ENCODE results near the gene ANKHD1.
A peak's percentile ranks its signal among the peaks of the same experiment; 100 is the strongest.

ANKHD1 gene

GRCh38 chr5:140555747-140556312 is 154.2 kb downstream of the ANKHD1 start:
- H3K4me3 ChIP-seq (ENCODE audit: low read length): peak overlapping the region; percentile 79
- DNase-seq (ENCODE audit: low read depth, low spot score): no peak

GRCh38 chr5:140556438-140556837 is 154.8 kb downstream of the ANKHD1 start:
- DNase-seq (ENCODE audit: low read depth, low spot score): no peak
- peak overlapping the region; percentile 79 for H3K4me3 ChIP-seq (ENCODE audit: low read length)

- peak within 1 kb of the TSS; percentile 79 for H3K4me3 ChIP-seq (ENCODE audit: low read length)
- peak; percentile 50 for DNase-seq (ENCODE audit: low read depth, low spot score)
These were observed 155.6 kb downstream of the ANKHD1 start, which contains the start of gene SRA1 for GRCh38 chr5:140557136-140557805. SRA1 (minus strand) TSS chr5:140557473; CDS start chr5:140557452, 21 bp downstream.

- no peak overlapping the region for H3K4me3 ChIP-seq (ENCODE audit: low read length)
- no peak for DNase-seq (ENCODE audit: low read depth, low spot score)
These were observed 156.3 kb downstream of the ANKHD1 start for GRCh38 chr5:140557965-140558364.

DNA sequence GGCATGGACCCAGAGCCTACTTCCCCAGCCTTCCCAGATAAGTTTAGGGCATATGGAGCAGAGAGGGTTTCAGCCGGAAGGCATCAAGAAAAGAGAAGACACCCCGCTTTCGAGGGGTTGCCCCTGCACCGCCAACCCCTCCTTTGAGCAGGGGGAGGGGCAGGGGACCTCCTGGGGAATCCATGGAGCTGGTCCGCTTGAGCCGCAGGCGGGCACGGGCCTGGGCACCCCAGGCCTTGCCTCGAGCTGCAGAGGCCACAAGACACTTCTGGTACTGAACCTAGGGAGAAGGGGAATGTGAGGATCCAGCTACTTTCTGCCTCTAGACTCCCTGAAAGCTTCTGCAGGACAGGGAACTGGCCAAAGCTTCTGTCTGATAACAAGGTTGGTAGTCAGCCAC is 156.9 kb downstream of the ANKHD1 start:
- no peak for DNase-seq (ENCODE audit: low read depth, low spot score)
- H3K4me3 ChIP-seq (ENCODE audit: low read length): no peak overlapping the region

DNA sequence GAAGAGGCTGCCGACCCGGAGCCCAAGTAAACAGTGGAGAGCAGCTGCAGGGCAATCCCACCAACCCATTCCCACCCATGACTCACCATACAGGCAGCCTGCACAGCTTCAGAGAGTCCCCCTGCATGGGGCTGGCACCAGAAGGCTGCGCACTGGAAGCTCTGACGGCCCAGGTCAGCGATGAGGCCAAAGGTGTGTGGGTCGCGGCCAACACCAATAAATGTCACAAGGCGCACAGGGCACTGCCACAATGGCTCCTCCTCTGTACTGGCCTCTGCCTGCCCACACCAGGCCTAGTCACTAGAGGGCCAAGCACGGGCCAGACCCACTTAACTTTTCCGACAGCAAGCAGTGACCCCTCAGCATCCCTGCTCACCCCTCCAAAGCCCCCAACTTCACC is 158.6 kb downstream of the ANKHD1 start:
- H3K4me3 ChIP-seq (ENCODE audit: low read length): no peak overlapping the region
- no peak for DNase-seq (ENCODE audit: low read depth, low spot score)

DNA sequence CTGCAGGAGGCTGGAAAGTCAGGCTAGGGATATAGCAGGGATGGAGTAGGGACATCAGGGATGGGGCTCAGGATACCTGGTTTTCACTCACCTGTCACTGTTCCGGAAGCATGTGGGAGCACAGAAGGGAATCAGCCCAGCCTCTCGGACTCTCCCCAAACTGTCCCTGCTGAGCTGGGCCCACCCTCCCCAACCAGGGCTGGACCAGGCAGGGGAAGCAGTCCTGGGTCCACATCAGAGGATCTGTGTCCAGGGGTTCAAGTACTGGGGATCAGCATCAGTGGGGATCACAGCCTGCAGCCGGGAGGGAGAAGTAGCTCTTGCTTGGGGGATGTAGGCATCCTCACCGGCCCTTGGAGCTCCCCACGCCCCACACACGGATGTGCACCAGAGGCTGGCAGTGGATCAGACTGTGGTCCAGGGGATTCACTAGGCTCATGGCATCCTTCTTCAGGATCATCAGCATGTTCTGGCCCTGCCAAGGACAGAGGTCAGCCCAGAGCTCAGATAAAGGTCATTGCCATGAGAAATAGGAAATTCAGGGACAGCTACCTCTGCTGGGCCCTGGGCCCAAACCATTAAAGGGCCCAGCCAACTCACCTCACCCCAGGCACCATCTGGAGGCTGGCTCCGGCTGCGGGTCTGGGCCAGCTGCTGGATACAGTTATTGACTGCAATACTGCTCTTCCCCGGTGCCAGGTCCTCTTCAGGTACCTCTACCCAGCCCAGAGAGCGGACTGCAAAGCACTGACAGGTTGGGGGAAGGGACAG is 160.3 kb downstream of the ANKHD1 start:
- H3K4me3 ChIP-seq (ENCODE audit: low read length): no peak overlapping the region
- no peak for DNase-seq (ENCODE audit: low read depth, low spot score)

DNA sequence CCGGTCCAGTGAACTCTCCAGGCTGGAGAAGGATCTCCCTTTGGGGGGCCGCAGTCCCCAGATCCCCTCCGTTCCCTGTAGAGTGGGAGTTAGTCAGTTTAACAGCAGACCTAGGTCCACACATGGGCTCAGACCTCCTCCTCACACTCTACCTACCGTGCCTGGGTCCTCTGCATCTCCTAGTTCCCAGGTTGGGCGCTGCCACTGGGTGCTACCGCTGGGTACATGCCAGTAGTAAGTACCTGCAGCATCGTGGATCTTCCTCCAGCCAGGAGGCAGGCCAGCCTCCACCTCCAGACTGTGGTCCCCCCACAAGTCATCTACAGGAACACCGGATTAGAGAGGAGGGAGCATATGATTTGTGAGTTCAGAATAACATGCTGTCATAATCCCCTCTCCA is 162.0 kb downstream of the ANKHD1 start:
- H3K4me3 ChIP-seq (ENCODE audit: low read length): peak overlapping the region; percentile 93
- DNase-seq (ENCODE audit: low read depth, low spot score): no peak

DNA sequence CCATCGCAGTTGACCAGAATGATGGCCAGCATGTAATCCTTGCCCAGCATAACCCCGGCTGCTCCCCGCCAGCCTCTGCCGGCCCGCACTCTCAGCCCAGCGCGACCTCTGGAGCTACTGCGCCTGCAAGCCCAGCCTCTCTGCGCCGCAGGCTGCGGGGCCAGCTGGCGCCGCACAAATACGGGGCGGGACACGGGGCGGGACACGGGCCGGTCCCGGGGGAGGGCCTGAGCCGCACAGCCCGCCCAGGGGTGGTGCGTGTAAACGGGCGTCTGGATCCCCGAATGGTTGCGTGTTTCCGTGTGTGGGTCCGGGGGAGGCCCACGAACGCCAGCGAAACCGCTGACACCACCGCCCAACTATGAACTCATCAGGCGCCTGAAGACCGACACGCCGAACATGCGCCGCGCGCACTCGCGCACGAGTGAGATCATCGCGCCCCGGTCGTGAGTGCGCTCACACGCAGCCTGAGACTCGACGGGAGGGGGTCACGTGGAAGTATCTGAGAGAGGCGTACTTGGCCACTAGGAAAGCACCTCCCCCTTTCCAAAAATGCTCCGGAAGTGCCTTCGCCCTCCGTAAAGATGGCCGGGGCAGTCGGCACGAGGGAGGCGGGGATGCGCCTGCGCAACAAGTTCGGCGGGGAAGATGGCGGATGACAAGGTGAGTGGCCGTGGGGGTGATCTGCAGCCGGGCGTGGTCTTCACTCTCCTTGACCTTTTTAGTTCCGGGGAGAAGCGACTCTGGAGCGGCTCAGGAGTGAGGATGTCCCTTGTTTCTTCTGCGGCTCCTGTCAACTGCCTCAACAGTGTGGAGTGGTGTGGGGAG is 162.8 kb downstream of the ANKHD1 start, which contains the start of the genes APBB3 and SLC35A4:
APBB3 (minus strand) TSS at position 403 of the 828 bp plus-strand sequence; CDS start at position 50, 353 bp downstream.
SLC35A4 (plus strand) TSS at position 633 of the 828 bp plus-strand sequence. CDS start 2,342 bp downstream, outside the sequence.
- peak within 1 kb of the TSS; percentile 93 for H3K4me3 ChIP-seq (ENCODE audit: low read length)
- DNase-seq (ENCODE audit: low read depth, low spot score): peak; percentile 98

DNA sequence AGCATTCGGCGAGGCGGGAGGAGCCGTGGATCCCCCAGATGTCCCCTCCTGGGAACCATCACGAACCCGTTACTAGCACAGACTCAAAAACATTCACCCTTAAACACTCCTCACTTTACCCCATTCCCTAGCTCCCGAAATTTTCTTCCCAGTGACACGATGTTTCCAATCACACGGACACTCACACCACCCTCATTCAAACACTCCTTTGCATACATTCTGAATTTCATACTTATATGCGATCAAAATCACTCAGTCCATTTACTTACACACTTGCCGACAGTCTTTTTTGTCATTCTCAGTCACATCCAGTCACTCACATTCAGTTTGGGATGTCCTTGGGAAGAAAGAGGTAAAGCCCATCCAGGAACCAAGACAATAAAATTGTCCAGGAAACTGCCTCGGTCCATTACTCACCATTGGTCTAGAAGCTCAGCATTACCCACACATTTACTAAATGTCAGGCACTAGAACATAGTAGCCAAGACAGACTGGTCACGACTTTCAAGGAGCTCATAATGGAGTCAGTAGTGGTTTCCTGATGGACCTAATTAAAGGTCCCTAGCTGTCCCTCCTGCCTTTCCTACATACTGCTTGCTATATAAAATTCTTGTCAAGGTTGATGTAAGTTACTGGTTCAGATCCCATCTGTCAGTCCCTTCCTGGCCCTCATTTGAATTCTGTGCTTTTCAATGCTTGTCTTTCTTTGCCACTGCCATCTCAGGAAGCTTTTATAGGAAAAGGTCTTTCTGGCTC is 163.6 kb downstream of the ANKHD1 start:
- H3K4me3 ChIP-seq (ENCODE audit: low read length): peak overlapping the region; percentile 93
- no peak for DNase-seq (ENCODE audit: low read depth, low spot score)

DNA sequence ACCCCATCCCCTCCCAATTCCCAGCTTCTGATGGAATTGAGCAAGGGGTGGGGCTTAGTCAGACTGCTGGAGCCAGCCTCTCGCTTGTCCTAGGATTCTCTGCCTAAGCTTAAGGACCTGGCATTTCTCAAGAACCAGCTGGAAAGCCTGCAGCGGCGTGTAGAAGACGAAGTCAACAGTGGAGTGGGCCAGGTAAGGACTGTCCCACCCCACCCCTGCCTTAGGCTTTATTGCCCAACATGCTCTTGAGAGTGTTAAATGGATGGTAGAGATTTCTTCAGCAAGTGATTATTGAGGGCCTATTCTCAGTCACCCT is 164.1 kb downstream of the ANKHD1 start:
- no peak for DNase-seq (ENCODE audit: low read depth, low spot score)
- peak overlapping the region; percentile 93 for H3K4me3 ChIP-seq (ENCODE audit: low read length)

- H3K4me3 ChIP-seq (ENCODE audit: low read length): no peak overlapping the region
- DNase-seq (ENCODE audit: low read depth, low spot score): no peak
These were observed 165.0 kb downstream of the ANKHD1 start for GRCh38 chr5:140566665-140567064.

- no peak for DNase-seq (ENCODE audit: low read depth, low spot score)
- no peak overlapping the region for H3K4me3 ChIP-seq (ENCODE audit: low read length)
These were observed 165.6 kb downstream of the ANKHD1 start for GRCh38 chr5:140567136-140567818.

GRCh38 chr5:140567871-140568270 is 166.2 kb downstream of the ANKHD1 start:
- DNase-seq (ENCODE audit: low read depth, low spot score): no peak
- no peak overlapping the region for H3K4me3 ChIP-seq (ENCODE audit: low read length)

DNA sequence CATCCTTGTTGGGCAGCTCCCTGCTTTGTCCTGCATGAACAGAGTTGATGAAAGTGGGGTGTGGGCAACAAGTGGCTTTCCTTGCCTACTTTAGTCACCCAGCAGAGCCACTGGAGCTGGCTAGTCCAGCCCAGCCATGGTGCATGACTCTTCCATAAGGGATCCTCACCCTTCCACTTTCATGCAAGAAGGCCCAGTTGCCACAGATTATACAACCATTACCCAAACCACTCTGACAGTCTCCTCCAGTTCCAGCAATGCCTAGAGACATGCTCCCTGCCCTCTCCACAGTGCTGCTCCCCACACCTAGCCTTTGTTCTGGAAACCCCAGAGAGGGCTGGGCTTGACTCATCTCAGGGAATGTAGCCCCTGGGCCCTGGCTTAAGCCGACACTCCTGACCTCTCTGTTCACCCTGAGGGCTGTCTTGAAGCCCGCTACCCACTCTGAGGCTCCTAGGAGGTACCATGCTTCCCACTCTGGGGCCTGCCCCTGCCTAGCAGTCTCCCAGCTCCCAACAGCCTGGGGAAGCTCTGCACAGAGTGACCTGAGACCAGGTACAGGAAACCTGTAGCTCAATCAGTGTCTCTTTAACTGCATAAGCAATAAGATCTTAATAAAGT is 166.9 kb downstream of the ANKHD1 start:
- no peak overlapping the region for H3K4me3 ChIP-seq (ENCODE audit: low read length)
- no peak for DNase-seq (ENCODE audit: low read depth, low spot score)

DNA sequence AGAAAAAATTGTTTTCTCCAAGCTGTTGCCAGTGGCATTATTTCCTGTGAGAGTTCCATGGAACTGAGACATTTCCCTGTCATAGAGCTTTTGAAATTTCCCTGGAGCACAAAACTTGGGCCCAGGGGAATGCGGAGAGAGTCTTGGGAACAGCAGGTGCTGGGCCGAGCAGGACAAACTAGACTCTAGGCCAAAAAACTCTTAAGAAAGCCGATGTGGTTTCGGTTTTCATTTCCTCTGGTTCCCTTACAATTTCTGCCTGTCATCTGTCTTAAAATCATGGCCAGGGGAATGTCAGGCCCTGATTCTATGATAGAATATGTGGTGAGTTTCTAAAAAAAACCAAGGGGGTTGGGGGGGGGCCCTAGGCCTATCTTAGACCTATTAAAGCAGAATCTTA is 167.6 kb downstream of the ANKHD1 start:
- DNase-seq (ENCODE audit: low read depth, low spot score): no peak
- H3K4me3 ChIP-seq (ENCODE audit: low read length): no peak overlapping the region

GRCh38 chr5:140570058-140570457 is 168.4 kb downstream of the ANKHD1 start:
- H3K4me3 ChIP-seq (ENCODE audit: low read length): no peak overlapping the region
- DNase-seq (ENCODE audit: low read depth, low spot score): no peak

GRCh38 chr5:140570488-140570887 is 168.9 kb downstream of the ANKHD1 start:
- H3K4me3 ChIP-seq (ENCODE audit: low read length): no peak overlapping the region
- no peak for DNase-seq (ENCODE audit: low read depth, low spot score)
